Lower leg skin (tissue), 3 donors: ENCODE data around the gene TTC9C.

ENCODE experiments used
- POLR2A ChIP-seq, 2 donors: fragments of 450-650 bp; IDR thresholded peaks; one replicate each; pipeline ENCODE4 v1.6.1; 2016 to 2017; ENCODE audit warnings: antibody characterized with exemption in 2 of 2, mild to moderate bottlenecking in 1 of 2, moderate library complexity in 1 of 2
- TF ChIP-seq, protein P1 (sequence below), 3 donors: fragments of 450-650 bp; IDR thresholded peaks; one replicate each; pipeline ENCODE4 v1.5.1; 2016; ENCODE audit warnings: antibody characterized with exemption in 3 of 3, mild to moderate bottlenecking in 3 of 3, moderate library complexity in 2 of 3

DNA sequence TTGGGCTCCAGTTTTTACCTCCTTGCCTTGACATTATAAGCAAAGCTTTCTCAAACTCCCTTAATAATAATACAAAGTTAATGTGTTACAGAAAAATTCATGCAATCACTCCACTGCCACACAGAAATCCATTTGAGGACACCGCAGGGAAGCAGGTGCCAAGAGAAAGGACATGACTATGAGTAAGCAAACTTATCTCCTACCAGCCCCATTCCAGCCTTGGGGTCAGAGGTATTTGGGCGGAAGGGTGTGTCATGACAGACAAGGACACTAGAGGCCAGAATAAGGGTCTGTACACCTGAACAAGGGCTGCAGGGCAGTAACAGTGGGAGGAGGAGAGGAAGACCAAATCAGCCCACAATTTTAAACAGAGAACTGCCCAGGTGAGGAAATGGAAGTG lies 14.9 kb upstream of the TTC9C start:
- TF ChIP-seq, protein P1, sequence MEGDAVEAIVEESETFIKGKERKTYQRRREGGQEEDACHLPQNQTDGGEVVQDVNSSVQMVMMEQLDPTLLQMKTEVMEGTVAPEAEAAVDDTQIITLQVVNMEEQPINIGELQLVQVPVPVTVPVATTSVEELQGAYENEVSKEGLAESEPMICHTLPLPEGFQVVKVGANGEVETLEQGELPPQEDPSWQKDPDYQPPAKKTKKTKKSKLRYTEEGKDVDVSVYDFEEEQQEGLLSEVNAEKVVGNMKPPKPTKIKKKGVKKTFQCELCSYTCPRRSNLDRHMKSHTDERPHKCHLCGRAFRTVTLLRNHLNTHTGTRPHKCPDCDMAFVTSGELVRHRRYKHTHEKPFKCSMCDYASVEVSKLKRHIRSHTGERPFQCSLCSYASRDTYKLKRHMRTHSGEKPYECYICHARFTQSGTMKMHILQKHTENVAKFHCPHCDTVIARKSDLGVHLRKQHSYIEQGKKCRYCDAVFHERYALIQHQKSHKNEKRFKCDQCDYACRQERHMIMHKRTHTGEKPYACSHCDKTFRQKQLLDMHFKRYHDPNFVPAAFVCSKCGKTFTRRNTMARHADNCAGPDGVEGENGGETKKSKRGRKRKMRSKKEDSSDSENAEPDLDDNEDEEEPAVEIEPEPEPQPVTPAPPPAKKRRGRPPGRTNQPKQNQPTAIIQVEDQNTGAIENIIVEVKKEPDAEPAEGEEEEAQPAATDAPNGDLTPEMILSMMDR (IDR thresholded peaks at IDR 0.05) = no peak
- no peak for TF ChIP-seq POLR2A (IDR thresholded peaks at IDR 0.05)
